GM12891 (cell line): ENCODE results near the gene PPP1R3F.

ENCODE experiments used
- POLR2A ChIP-seq: IDR thresholded peaks from 2 replicates; pipeline ENCODE4 v1.6.1; 2011; ENCODE audit warnings: low read depth, low read length, control low read depth
- POLR2AphosphoS5 ChIP-seq: IDR thresholded peaks from 2 replicates; pipeline ENCODE4 v1.6.1; 2011; ENCODE audit warnings: low read depth, low read length, control low read depth

- no peak for TF ChIP-seq POLR2AphosphoS5
- TF ChIP-seq POLR2A, result no peak
Observed at GRCh38 chrX:49250066-49250465, 19.5 kb upstream of the PPP1R3F start.
